Erythroblast (primary cell): ENCODE data around the gene SERINC2.

ENCODE experiments used
- GATA1 ChIP-seq: IDR thresholded peaks from 2 replicates; pipeline ENCODE4 v1.6.1; 2011; ENCODE audit warnings: low read depth, mild to moderate bottlenecking, control low read depth, low read length, moderate library complexity
- POLR2A ChIP-seq: IDR thresholded peaks from 2 replicates; pipeline ENCODE4 v1.6.1; 2011; ENCODE audit warnings: mild to moderate bottlenecking, low read length

DNA sequence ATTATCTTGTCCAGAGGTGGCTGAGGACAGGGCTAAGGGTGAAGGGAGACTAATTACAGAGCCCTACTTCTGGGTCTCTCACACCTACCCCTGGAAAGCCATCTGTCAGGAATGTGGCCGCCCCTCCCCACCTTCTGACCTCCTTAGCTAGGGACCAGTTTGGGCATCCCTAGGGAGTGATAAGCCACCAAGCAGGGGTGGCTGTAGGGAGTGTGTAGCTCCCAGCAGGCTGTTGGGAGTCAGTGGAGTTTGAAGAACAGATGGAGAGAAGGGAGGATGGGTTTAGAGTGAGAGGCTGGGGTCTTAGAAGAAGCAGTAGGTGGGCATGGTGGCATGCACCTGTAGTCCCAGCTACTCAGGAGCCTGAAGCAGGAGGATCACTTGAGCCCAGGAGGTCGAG is 808 bp upstream of the SERINC2 start:
- no peak for TF ChIP-seq POLR2A
- TF ChIP-seq GATA1: no peak
